ENCODE data around the gene OR8B12. TPM values are rescaled to one million over a fixed set of nuclear protein-coding genes. Genes with fewer than 3 reads are reported as not detected.
"Not testable (repeated sequence)": the region's sequence is repeated elsewhere in the genome, so short reads cannot be mapped to it uniquely, and the experiment has no call there.

The OR8B12 gene
- total and polyA plus RNA-seq, 9 donors = 0.09 TPM; not detected in 8

GRCh38 chr11:124535552-124536232 is 7.8 kb downstream of the OR8B12 start:
- H3K27ac ChIP-seq (ENCODE audit: low read length) = no peak overlapping the region
- 80% methylated on average over 5 of the region's 8 CpGs for WGBS (ENCODE audit: insufficient coverage)
- no peaks in the 10 kb centered on the region for H3K36me3 ChIP-seq (ENCODE audit: control insufficient read depth, insufficient read depth, low read length)
- H3K9me3 ChIP-seq (replicated peaks; ENCODE audit: control insufficient read depth, low read depth, low read length) = no peaks in the 10 kb centered on the region
- no peak for DNase-seq
- peaks cover 2% of the 10 kb centered on the region for H3K27me3 ChIP-seq (ENCODE audit: control insufficient read depth, insufficient read depth, low read length)
- H3K4me1 ChIP-seq (ENCODE audit: control insufficient read depth, insufficient read depth, low read length) = peaks cover 2% of the 10 kb centered on the region
- no peak overlapping the region for H3K4me3 ChIP-seq (ENCODE audit: low read length)

- Histone ChIP-seq H3K4me3 (ENCODE audit: low read length) (no peak overlapping the region), H3K9me3 (replicated peaks; ENCODE audit: control insufficient read depth, low read depth, low read length) (no peaks in the 10 kb centered on the region), H3K36me3 (ENCODE audit: control insufficient read depth, insufficient read depth, low read length) (no peaks in the 10 kb centered on the region), H3K27ac (ENCODE audit: low read length) (no peak overlapping the region), H3K27me3 (ENCODE audit: control insufficient read depth, insufficient read depth, low read length) (no peaks in the 10 kb centered on the region), H3K4me1 (ENCODE audit: control insufficient read depth, insufficient read depth, low read length) (peaks cover 2% of the 10 kb centered on the region)
- DNase-seq = no peak
- 100% methylated on average over 1 of the region's 2 CpGs for WGBS (ENCODE audit: insufficient coverage)
Measured at GRCh38 chr11:124534051-124534450, 9.4 kb downstream of the OR8B12 start.

DNA sequence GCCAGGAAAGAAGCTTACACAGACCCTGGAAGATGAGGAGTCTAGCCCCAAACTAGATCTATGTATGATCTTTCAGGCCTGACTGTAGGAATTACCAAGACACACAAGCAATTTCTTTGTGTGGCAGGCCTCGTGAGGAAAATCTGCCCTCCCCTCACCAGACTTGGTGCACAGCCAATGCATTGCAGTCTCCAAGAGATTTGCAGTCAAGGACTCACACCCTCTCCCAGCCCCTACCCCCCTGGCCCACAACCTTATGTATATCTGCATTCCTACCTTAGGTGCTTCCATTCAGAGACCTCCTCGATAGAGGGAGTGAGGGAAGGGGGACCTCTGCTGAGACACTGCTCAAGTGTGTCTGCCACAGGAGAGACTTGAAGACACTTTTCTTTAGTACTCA is 9.8 kb downstream of the OR8B12 start:
- WGBS (ENCODE audit: insufficient coverage) = no CpG with 5 or more reads among the region's 2 CpGs
- H3K4me1 ChIP-seq (ENCODE audit: control insufficient read depth, insufficient read depth, low read length) = peaks cover 2% of the 10 kb centered on the region
- no peaks in the 10 kb centered on the region for H3K27me3 ChIP-seq (ENCODE audit: control insufficient read depth, insufficient read depth, low read length)
- no peak overlapping the region for H3K4me3 ChIP-seq (ENCODE audit: low read length)
- H3K36me3 ChIP-seq (ENCODE audit: control insufficient read depth, insufficient read depth, low read length) = no peaks in the 10 kb centered on the region
- DNase-seq = no peak
- H3K9me3 ChIP-seq (replicated peaks; ENCODE audit: control insufficient read depth, low read depth, low read length) = no peaks in the 10 kb centered on the region
- no peak overlapping the region for H3K27ac ChIP-seq (ENCODE audit: low read length)

DNA sequence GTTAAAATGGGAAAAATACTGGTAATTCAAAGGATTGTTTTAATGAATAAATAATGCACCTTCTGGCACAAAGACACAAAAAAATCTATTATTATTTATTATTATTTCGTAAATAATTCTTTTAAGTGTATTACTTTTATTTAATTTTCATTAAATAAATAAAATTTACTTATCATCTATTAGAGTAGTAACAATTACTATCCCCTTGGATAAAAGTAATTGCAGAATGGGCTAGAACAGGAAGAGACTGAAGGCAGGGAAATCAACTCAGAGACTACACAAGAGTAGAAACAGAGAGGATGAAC is 23.0 kb downstream of the OR8B12 start:
- no peak overlapping the region for H3K4me3 ChIP-seq (ENCODE audit: low read length)
- no peaks in the 10 kb centered on the region for H3K36me3 ChIP-seq (ENCODE audit: control insufficient read depth, insufficient read depth, low read length)
- no peak overlapping the region for H3K27ac ChIP-seq (ENCODE audit: low read length)
- no peaks in the 10 kb centered on the region for H3K4me1 ChIP-seq (ENCODE audit: control insufficient read depth, insufficient read depth, low read length)
- no peaks in the 10 kb centered on the region for H3K9me3 ChIP-seq (replicated peaks; ENCODE audit: control insufficient read depth, low read depth, low read length)
- WGBS (ENCODE audit: insufficient coverage) = no CpG with 5 or more reads among the region's 1 CpG
- H3K27me3 ChIP-seq (ENCODE audit: control insufficient read depth, insufficient read depth, low read length) = no peaks in the 10 kb centered on the region
- DNase-seq = no peak

GRCh38 chr11:124519850-124520549 is 23.5 kb downstream of the OR8B12 start:
- Histone ChIP-seq H3K4me1 (ENCODE audit: control insufficient read depth, insufficient read depth, low read length) (no peaks in the 10 kb centered on the region), H3K27ac (ENCODE audit: low read length) (no peak overlapping the region), H3K9me3 (replicated peaks; ENCODE audit: control insufficient read depth, low read depth, low read length) (no peaks in the 10 kb centered on the region), H3K36me3 (ENCODE audit: control insufficient read depth, insufficient read depth, low read length) (no peaks in the 10 kb centered on the region), H3K4me3 (ENCODE audit: low read length) (no peak overlapping the region), H3K27me3 (ENCODE audit: control insufficient read depth, insufficient read depth, low read length) (no peaks in the 10 kb centered on the region)
- peak; percentile 62 for DNase-seq
- 20% methylated on average over 1 of the region's 2 CpGs for WGBS (ENCODE audit: insufficient coverage)

- WGBS (ENCODE audit: insufficient coverage) = no CpG with 5 or more reads among the region's 3 CpGs
- peak; percentile 31 for DNase-seq
Measured at GRCh38 chr11:124518989-124519451, 24.4 kb downstream of the OR8B12 start.

DNA sequence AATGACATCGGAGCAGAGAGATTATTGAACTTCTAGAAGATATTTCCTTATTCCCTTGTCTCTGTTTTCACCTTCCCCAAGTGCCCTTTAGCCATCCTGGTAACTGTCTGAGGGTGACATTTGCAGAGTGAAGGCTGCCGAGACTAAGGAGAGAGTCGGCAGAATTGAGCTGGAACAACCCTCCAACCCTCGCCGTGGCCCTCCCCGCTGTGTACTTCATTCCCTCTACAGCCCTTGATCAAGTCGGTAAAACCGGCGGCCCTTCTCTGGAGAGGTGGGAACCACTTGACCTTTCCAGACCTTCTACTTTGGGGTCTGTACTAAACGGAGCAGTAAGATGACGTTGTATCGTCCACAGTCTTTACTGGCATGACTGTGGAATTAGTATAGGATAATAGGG is 26.1 kb downstream of the OR8B12 start:
- DNase-seq = no peak
- Histone ChIP-seq H3K9me3 (replicated peaks; ENCODE audit: control insufficient read depth, low read depth, low read length) (no peaks in the 10 kb centered on the region), H3K27me3 (ENCODE audit: control insufficient read depth, insufficient read depth, low read length) (no peaks in the 10 kb centered on the region), H3K27ac (ENCODE audit: low read length) (no peak overlapping the region), H3K4me1 (ENCODE audit: control insufficient read depth, insufficient read depth, low read length) (no peaks in the 10 kb centered on the region), H3K36me3 (ENCODE audit: control insufficient read depth, insufficient read depth, low read length) (no peaks in the 10 kb centered on the region), H3K4me3 (ENCODE audit: low read length) (no peak overlapping the region)
- 87% methylated on average over 5 of the region's 12 CpGs for WGBS (ENCODE audit: insufficient coverage)

More at GRCh38 chr11:124518989-124519451, 24.4 kb downstream of the OR8B12 start:
- H3K27ac ChIP-seq (ENCODE audit: low read length) = no peak overlapping the region
- no peak overlapping the region for H3K4me3 ChIP-seq (ENCODE audit: low read length)
- no peaks in the 10 kb centered on the region for H3K9me3 ChIP-seq (replicated peaks; ENCODE audit: control insufficient read depth, low read depth, low read length)
- no peaks in the 10 kb centered on the region for H3K36me3 ChIP-seq (ENCODE audit: control insufficient read depth, insufficient read depth, low read length)
- H3K27me3 ChIP-seq (ENCODE audit: control insufficient read depth, insufficient read depth, low read length) = no peaks in the 10 kb centered on the region
- no peaks in the 10 kb centered on the region for H3K4me1 ChIP-seq (ENCODE audit: control insufficient read depth, insufficient read depth, low read length)

- no CpG with 5 or more reads among the region's 4 CpGs for WGBS (ENCODE audit: insufficient coverage)
- not testable (repeated sequence) for H3K36me3 ChIP-seq (ENCODE audit: control insufficient read depth, insufficient read depth, low read length)
Measured at GRCh38 chr11:124514675-124515074, 28.8 kb downstream of the OR8B12 start.

DNA sequence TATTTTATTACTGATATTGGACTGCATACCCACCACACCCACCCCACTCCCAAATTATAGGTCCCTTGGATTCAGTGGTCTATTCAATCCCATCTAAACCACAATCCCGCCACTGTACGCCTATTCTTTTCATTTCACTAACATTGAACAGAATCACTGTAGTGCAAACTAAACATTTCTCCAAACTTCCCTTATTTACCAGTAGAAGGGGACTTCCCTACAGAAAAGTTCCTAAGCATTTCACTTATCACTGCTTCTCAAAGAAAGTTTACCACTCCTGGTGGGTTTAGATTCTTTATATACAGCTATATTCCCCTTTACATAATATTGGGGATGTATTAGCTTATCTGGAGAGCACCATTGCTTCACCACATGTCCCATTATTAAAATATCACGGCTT is 29.3 kb downstream of the OR8B12 start:
- DNase-seq = no peak
- Histone ChIP-seq H3K4me1 (ENCODE audit: control insufficient read depth, insufficient read depth, low read length) (no peaks in the 10 kb centered on the region), H3K27me3 (ENCODE audit: control insufficient read depth, insufficient read depth, low read length) (no peaks in the 10 kb centered on the region), H3K4me3 (ENCODE audit: low read length) (no peak overlapping the region), H3K27ac (ENCODE audit: low read length) (no peak overlapping the region), H3K9me3 (replicated peaks; ENCODE audit: control insufficient read depth, low read depth, low read length) (no peaks in the 10 kb centered on the region), H3K36me3 (ENCODE audit: control insufficient read depth, insufficient read depth, low read length) (no peaks in the 10 kb centered on the region)
- WGBS (ENCODE audit: insufficient coverage) = 80% methylated on average over 2 of the region's 3 CpGs

More at GRCh38 chr11:124514675-124515074, 28.8 kb downstream of the OR8B12 start:
- H3K9me3 ChIP-seq (replicated peaks; ENCODE audit: control insufficient read depth, low read depth, low read length); H3K4me3 ChIP-seq (ENCODE audit: low read length); H3K27me3 ChIP-seq (ENCODE audit: control insufficient read depth, insufficient read depth, low read length); H3K27ac ChIP-seq (ENCODE audit: low read length); H3K4me1 ChIP-seq (ENCODE audit: control insufficient read depth, insufficient read depth, low read length): not testable (repeated sequence)
- peak; percentile 16 for DNase-seq

GRCh38 chr11:124511745-124512144 is 31.7 kb downstream of the OR8B12 start:
- Histone ChIP-seq H3K9me3 (replicated peaks; ENCODE audit: control insufficient read depth, low read depth, low read length) (no peaks in the 10 kb centered on the region), H3K4me1 (ENCODE audit: control insufficient read depth, insufficient read depth, low read length) (no peaks in the 10 kb centered on the region), H3K27me3 (ENCODE audit: control insufficient read depth, insufficient read depth, low read length) (no peaks in the 10 kb centered on the region), H3K36me3 (ENCODE audit: control insufficient read depth, insufficient read depth, low read length) (no peaks in the 10 kb centered on the region), H3K27ac (ENCODE audit: low read length) (no peak overlapping the region), H3K4me3 (ENCODE audit: low read length) (no peak overlapping the region)
- no peak for DNase-seq

Measured in muscle of leg (tissue), 11 donors.